Measurements from ENCODE around the gene MCC. TPM values are rescaled to one million over a fixed set of nuclear protein-coding genes. Genes with fewer than 3 reads are reported as not detected.

Gene MCC
- total and polyA plus RNA-seq, 2 experiments from 2014 or later, result 3.4 to 8.8 TPM

GRCh38 chr5:113330533-113331208 is 157.6 kb downstream of the MCC start:
- Histone ChIP-seq H3K36me3 (ENCODE audit: low read depth) (no peaks in the 10 kb centered on the region), H4K20me1 (ENCODE audit: insufficient read depth) (no peaks in the 10 kb centered on the region), H3F3A (ENCODE audit: insufficient read depth) (peaks cover 10% of the 10 kb centered on the region; the same call in 1 of the 2 replicates), H3K4me1 (ENCODE audit: insufficient read depth) (peaks cover 10% of the 10 kb centered on the region), H3K27me3 (replicated peaks; ENCODE audit: insufficient read depth) (no peaks in the 10 kb centered on the region), H3K9me3 (ENCODE audit: low read depth) (no peaks in the 10 kb centered on the region), H3K9ac (peak overlapping the region; percentile 38; the same call in 1 of the 2 replicates), H2AFZ (0 out of 2 replicates have a peak overlapping the region, but pooled peaks have one; percentile 22), H3K27ac (no peak overlapping the region), H3K4me2 (ENCODE audit: unreplicated experiment) (peak overlapping the region; percentile 82), H3K4me3 (peak overlapping the region; percentile 61), H3K79me2 (ENCODE audit: insufficient read depth) (no peaks in the 10 kb centered on the region), H3K9me2 (ENCODE audit: insufficient read depth) (no peaks in the 10 kb centered on the region)
- TF ChIP-seq EZH2 (IDR thresholded peaks at IDR 0.05; ENCODE audit: insufficient read depth, poor library complexity, severe bottlenecking), result no peak
- no peak for TF ChIP-seq EZH2phosphoT487 (IDR thresholded peaks at IDR 0.05; ENCODE audit: insufficient read depth, low read depth)
- in situ Hi-C loops (cut with MboI), result no loop called here
- WGBS, 2 experiments (ENCODE audit: low coverage in 1 of 2, low lambda C conversion rate in 2 of 2, missing lambda C conversion rate in 2 of 2), result 26 to 29% methylated on average over 4 of the region's 4 CpGs
- peak; percentile 78 for DNase-seq

GRCh38 chr5:113329981-113330380 is 158.3 kb downstream of the MCC start:
- H3K36me3 ChIP-seq (ENCODE audit: low read depth), result no peaks in the 10 kb centered on the region
- H3K4me1 ChIP-seq (ENCODE audit: insufficient read depth), result peaks cover 10% of the 10 kb centered on the region
- no peaks in the 10 kb centered on the region for H4K20me1 ChIP-seq (ENCODE audit: insufficient read depth)
- H3K9me3 ChIP-seq (ENCODE audit: low read depth), result no peaks in the 10 kb centered on the region
- H3K9me2 ChIP-seq (ENCODE audit: insufficient read depth), result no peaks in the 10 kb centered on the region
- no peak overlapping the region for H3K9ac ChIP-seq
- TF ChIP-seq EZH2phosphoT487 (IDR thresholded peaks at IDR 0.05; ENCODE audit: insufficient read depth, low read depth) (no peak), EZH2 (IDR thresholded peaks at IDR 0.05; ENCODE audit: insufficient read depth, poor library complexity, severe bottlenecking) (no peak)
- no peak overlapping the region for H3K4me3 ChIP-seq
- in situ Hi-C loops (cut with MboI), result no loop called here
- WGBS, 2 experiments (ENCODE audit: low coverage in 1 of 2, low lambda C conversion rate in 2 of 2, missing lambda C conversion rate in 2 of 2), result 47 to 54% methylated on average over 2 of the region's 2 CpGs
- DNase-seq, result no peak
- H3K4me2 ChIP-seq (ENCODE audit: unreplicated experiment), result no peak overlapping the region
- H3K27ac ChIP-seq, result no peak overlapping the region
- no peaks in the 10 kb centered on the region for H3K27me3 ChIP-seq (replicated peaks; ENCODE audit: insufficient read depth)
- H3K79me2 ChIP-seq (ENCODE audit: insufficient read depth), result no peaks in the 10 kb centered on the region
- peaks cover 10% of the 10 kb centered on the region; the same call in 1 of the 2 replicates for H3F3A ChIP-seq (ENCODE audit: insufficient read depth)
- no peak overlapping the region for H2AFZ ChIP-seq

GRCh38 chr5:113325054-113325453 is 163.2 kb downstream of the MCC start:
- no peak overlapping the region for H3K9ac ChIP-seq
- H2AFZ ChIP-seq, result no peak overlapping the region
- H3K27me3 ChIP-seq (replicated peaks; ENCODE audit: insufficient read depth), result no peaks in the 10 kb centered on the region
- no peak overlapping the region for H3K4me2 ChIP-seq (ENCODE audit: unreplicated experiment)
- TF ChIP-seq EZH2 (IDR thresholded peaks at IDR 0.05; ENCODE audit: insufficient read depth, poor library complexity, severe bottlenecking) (no peak), EZH2phosphoT487 (IDR thresholded peaks at IDR 0.05; ENCODE audit: insufficient read depth, low read depth) (no peak)
- H4K20me1 ChIP-seq (ENCODE audit: insufficient read depth), result no peaks in the 10 kb centered on the region
- H3K4me3 ChIP-seq, result no peak overlapping the region
- no peaks in the 10 kb centered on the region for H3K36me3 ChIP-seq (ENCODE audit: low read depth)
- no peaks in the 10 kb centered on the region for H3K9me3 ChIP-seq (ENCODE audit: low read depth)
- H3K9me2 ChIP-seq (ENCODE audit: insufficient read depth), result no peaks in the 10 kb centered on the region
- in situ Hi-C loops (cut with MboI), result no loop called here
- no peaks in the 10 kb centered on the region for H3F3A ChIP-seq (ENCODE audit: insufficient read depth)
- no peak for DNase-seq
- 80 to 84% methylated on average over 4 of the region's 4 CpGs for WGBS, 2 experiments (ENCODE audit: low coverage in 1 of 2, low lambda C conversion rate in 2 of 2, missing lambda C conversion rate in 2 of 2)
- no peaks in the 10 kb centered on the region for H3K4me1 ChIP-seq (ENCODE audit: insufficient read depth)
- H3K27ac ChIP-seq, result no peak overlapping the region
- H3K79me2 ChIP-seq (ENCODE audit: insufficient read depth), result no peaks in the 10 kb centered on the region

GRCh38 chr5:113321276-113321675 is 167.0 kb downstream of the MCC start:
- in situ Hi-C loops (cut with MboI), result no loop called here
- H3K9me2 ChIP-seq (ENCODE audit: insufficient read depth), result no peaks in the 10 kb centered on the region

More at GRCh38 chr5:113321276-113321675, 167.0 kb downstream of the MCC start:
- no peaks in the 10 kb centered on the region for H4K20me1 ChIP-seq (ENCODE audit: insufficient read depth)
- WGBS, 2 experiments (ENCODE audit: low coverage in 1 of 2, low lambda C conversion rate in 2 of 2, missing lambda C conversion rate in 2 of 2), result 86 to 96% methylated on average over 2 of the region's 2 CpGs
- H3F3A ChIP-seq (ENCODE audit: insufficient read depth), result no peaks in the 10 kb centered on the region
- H3K4me3 ChIP-seq, result no peak overlapping the region
- no peaks in the 10 kb centered on the region for H3K9me3 ChIP-seq (ENCODE audit: low read depth)
- H3K4me1 ChIP-seq (ENCODE audit: insufficient read depth), result no peaks in the 10 kb centered on the region
- H3K27me3 ChIP-seq (replicated peaks; ENCODE audit: insufficient read depth), result no peaks in the 10 kb centered on the region
- H3K27ac ChIP-seq, result no peak overlapping the region
- no peak overlapping the region for H3K9ac ChIP-seq
- DNase-seq, result no peak
- no peak overlapping the region for H2AFZ ChIP-seq
- H3K36me3 ChIP-seq (ENCODE audit: low read depth), result no peaks in the 10 kb centered on the region
- TF ChIP-seq EZH2 (IDR thresholded peaks at IDR 0.05; ENCODE audit: insufficient read depth, poor library complexity, severe bottlenecking), result no peak
- no peak for TF ChIP-seq EZH2phosphoT487 (IDR thresholded peaks at IDR 0.05; ENCODE audit: insufficient read depth, low read depth)
- no peaks in the 10 kb centered on the region for H3K79me2 ChIP-seq (ENCODE audit: insufficient read depth)
- H3K4me2 ChIP-seq (ENCODE audit: unreplicated experiment), result no peak overlapping the region
